NCI-H146 treated with DMSO at 0.1 percent for 48 hours (cell line): ENCODE data around the gene PCDHAC1.
"Not testable (repeated sequence)": the region's sequence is repeated elsewhere in the genome, so short reads cannot be mapped to it uniquely, and the experiment has no call there.

Experiments
- DNase-seq: peaks from one replicate; lab custom pipeline; 2025; ENCODE audit not compliant: unreplicated experiment; lab: John Stamatoyannopoulos, UW

PCDHAC1 gene

DNA sequence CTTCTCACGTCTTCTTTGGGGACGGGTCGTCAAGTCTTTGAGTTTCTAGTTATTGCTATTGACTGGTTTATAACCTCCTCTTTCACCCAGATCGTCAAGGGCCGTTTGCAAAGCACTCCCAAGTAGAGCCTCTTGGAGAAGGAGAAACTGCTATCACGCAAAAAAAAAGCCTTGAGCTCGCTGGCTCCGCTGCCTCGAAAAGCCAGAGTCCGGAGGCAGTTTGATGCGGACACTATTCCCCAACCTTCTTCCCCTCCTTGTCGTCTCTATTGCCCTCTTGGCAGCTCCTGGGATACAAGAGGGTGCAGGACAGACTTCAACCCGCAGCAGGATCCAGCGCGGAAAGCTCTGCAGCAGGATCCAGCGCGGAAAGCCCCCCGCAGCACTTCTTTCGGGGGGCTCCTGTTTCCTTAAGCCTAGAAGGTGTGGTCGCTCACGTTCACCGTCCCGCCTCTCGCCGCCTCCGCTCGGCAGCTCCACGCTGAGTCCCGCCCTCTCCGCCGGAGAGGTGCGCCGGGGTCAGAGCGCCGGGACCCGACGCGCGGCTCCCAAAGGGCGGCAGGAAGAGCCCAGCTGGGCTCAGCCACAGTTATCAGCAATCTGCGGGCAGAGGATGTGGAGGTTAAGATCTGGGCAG is at the start of gene PCDHAC1:
Gene PCDHAC1 (plus strand): TSS at position 494 of the 637 bp plus-strand sequence. CDS start 594 bp downstream, outside the sequence.
- DNase-seq: peak; percentile 67

DNA sequence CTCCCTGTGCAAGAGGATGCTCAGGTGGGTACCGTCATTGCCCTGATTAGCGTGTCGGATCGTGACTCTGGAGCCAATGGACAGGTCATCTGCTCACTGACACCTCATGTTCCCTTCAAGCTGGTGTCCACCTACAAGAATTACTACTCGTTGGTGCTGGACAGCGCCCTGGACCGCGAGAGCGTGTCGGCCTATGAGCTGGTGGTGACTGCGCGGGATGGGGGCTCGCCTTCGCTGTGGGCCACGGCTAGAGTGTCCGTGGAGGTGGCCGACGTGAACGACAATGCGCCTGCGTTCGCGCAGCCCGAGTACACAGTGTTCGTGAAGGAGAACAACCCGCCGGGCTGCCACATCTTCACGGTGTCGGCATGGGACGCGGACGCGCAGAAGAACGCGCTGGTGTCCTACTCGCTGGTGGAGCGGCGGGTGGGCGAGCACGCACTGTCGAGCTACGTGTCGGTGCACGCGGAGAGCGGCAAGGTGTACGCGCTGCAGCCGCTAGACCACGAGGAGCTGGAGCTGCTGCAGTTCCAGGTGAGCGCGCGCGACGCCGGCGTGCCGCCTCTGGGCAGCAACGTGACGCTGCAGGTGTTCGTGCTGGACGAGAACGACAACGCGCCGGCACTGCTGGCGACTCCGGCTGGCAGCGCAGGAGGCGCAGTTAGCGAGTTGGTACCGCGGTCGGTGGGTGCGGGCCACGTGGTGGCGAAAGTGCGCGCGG is 49.4 kb upstream of the PCDHAC1 start:
- not testable (repeated sequence) for DNase-seq

- DNase-seq: no peak
Measured at GRCh38 chr5:140877262-140877581, 48.9 kb upstream of the PCDHAC1 start.

DNA sequence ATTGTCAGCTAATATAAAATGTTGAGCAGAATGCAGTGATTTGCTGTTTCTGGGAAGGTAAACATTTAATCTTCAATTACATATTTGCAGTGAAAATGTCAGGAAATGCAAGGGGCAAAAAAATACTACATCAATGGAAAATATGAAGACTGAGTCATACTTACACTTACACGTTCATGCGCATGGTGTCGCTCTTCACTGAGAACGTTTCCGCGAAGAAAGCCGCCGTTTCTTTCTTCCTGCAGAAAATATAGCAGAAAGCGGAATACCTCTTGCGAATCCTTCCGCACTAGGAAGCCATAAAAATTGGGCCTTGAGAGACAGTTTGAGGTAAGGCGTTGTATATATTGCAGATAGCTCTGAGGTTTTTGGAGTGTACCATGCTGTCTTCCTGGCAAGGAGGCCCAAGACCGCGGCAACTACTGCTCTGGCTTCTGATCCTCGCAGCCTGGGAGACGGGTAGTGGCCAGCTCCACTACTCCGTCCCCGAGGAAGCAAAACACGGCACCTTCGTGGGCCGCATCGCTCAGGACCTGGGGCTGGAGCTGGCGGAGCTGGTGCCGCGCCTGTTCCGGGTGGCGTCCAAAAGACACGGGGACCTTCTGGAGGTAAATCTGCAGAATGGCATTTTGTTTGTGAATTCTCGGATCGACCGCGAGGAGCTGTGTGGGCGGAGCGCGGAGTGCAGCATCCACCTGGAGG is 44.1 kb upstream of the PCDHAC1 start, which contains the start of gene PCDHA13:
Gene PCDHA13 (plus strand): TSS at position 236 of the 702 bp plus-strand sequence. CDS start 145 bp downstream, at position 381.
- no peak for DNase-seq

GRCh38 chr5:140882591-140882899 is 43.6 kb upstream of the PCDHAC1 start:
- DNase-seq: no peak

- no peak for DNase-seq
Measured at GRCh38 chr5:140883373-140883772, 42.7 kb upstream of the PCDHAC1 start.

GRCh38 chr5:140883927-140884697 is 42.0 kb upstream of the PCDHAC1 start:
- DNase-seq: no peak

DNA sequence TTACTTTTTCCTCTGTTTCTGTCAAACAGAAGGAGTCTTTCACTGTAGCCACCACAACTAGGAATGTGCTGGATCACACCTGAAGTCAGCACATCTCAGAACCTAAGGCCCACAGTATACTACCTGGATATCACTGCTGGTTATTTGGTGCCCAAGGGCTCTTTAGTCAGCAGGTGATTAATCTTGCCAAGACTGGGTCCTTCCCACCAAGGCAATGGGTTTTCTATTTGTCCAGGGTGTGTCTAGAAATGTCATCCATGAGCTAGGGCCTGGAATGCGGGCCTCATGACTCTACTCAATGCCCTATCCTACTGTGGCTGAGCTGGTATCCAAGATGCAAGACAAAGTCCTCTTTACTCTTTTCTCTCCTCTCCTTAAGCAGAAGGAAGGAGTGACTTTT is 9.8 kb upstream of the PCDHAC1 start:
- no peak for DNase-seq

DNA sequence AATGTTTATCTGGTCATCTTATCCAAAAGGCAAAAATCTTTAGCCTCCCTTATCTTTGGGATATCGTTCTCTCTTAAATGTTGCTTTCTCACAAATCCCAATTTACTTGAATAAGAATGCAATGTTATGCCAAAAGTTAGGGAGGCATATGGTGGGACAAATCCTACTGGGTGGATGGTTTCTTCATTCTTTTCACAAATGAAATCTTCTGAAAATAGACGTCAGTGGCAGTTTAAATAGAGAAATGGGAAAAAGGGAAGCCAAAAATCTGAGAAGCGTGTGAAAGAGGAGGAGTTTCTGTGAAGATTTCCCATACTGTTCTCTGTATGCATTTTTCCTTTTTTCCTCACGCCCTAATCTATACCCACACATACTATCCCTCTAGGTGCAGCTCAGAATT is 2.5 kb upstream of the PCDHAC1 start:
- DNase-seq: no peak

DNA sequence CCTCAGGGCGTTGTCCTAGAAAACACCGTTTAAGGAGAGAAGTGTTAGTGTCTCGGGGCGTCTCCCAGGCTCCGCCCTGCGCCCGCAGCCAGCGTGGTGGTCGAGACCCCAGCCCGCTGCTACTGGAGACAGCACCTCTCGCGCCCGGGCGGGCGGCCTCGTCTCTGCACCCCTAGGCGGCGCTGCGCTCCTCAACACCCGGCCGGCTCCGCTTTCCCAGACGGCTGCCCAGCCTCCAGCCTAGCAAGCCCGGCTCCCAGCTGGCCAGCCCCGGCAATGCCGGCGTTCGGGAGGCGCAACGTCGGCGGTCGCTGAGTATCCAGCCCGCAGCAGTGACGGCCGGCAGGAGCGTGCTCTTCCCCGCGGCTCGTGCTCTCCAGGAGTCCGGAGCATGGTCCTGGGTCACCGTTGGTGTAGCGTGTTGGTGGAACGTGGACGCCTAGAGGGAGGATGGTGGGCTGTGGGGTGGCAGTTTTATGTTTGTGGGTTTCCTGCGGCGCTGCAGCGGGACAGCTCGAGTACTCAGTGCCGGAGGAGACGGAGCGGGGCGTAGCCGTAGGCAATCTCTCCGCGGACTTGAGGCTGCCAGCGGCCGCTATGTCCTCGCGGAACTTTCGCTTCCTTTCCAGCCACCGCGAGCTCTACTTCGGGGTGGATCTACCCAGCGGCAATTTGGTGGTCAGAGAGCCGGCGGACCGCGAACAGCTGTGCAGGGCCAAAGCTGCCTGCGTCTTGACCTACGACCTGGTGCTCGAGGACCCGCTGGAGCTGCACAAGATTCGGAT is 536 bp downstream of the PCDHAC1 start:
- peak; percentile 75 for DNase-seq

DNA sequence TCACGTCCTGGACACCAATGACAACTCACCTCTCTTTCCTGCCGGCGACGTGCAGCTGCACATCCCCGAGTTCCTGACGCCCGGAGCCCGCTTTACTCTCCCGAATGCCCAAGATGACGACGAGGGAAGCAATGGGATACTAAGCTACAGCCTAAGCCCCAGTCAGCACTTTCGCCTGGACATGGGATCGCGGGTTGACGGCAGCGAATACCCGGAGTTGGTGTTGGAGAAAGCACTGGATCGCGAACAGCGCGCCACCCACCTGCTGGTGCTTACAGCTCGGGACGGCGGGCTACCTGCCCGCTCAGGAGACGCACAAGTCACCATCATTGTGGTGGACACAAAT is 1.1 kb downstream of the PCDHAC1 start:
- no peak for DNase-seq

GRCh38 chr5:140934964-140935606 is 9.0 kb downstream of the PCDHAC1 start:
- DNase-seq: no peak

DNA sequence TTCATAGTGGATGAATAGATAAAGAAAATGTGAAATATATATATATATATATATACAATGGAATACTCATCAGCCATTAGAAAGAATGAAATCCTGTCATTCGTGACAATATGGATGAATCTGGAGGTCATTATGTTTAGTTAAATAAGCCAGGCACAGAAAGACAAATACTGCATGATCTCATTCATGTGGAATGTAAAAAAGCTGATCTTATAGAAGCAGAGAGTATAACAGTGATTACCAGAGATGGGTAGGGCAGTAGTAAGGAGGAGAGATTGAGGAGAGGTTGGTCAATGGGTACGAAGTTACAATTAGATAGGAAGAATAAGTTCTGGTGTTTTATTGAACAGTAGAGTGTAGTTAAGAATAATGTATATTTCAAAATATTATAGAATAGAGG is 20.5 kb downstream of the PCDHAC1 start:
- DNase-seq: no peak

- no peak for DNase-seq
Measured at GRCh38 chr5:140951636-140952035, 25.5 kb downstream of the PCDHAC1 start.

DNA sequence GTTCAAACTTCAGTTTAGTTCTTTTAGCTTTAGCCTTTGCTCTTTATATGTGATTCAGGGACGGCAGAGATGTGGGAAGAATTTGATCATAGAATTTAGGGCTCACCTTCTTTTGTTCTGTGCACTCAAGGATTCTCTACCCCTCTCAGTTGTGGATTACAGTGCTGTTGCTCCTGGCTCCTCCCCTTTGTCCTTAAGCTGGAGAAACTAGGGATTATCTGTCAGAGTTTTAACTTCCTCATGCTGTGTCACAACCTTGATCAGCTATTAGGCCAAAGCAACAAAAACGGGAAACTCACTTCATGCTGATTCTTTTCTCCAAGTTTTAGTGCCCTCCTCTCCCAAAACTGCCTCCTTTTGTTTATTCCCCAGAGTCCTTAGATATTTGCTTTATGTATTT is 27.1 kb downstream of the PCDHAC1 start:
- DNase-seq: no peak

DNA sequence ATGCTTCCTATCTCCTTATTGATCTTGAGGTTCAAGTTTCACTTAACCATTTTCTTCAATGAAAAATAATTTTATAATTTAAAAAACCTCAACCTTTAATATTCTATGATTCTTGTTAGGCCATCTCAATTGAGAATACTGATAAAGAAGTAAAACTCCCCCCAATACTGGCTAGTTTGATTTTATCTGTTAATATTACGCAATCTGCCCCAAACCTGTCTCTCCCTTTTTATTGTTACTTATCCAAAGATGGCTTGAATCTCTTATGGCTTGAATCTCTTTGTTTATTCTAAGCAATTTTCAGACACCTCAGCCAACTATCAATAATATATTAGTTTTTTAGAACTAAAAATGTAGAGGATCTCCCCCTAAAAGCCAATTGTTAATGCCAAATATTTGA is 36.1 kb downstream of the PCDHAC1 start:
- no peak for DNase-seq

DNA sequence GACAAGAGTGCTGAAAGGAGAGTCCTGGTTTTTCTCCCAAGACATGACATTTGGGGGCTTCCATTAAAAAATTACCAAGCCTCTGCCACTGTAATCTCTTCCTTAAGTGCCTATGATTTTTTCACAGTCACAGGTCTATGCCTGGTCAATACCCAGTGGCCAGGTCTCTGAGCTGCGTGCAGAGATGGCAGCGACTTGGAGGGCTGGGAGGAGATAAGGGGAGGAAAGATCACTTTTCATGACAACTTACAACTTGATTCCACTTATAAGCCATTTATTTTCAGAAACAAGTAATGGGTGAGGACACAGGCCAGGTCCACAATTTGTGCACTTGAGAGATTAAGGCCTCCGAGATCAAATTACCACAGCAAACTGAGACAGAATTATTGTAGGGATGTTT is 38.3 kb downstream of the PCDHAC1 start:
- DNase-seq: no peak

GRCh38 chr5:140965905-140966292 is 39.8 kb downstream of the PCDHAC1 start:
- no peak for DNase-seq

- DNase-seq: peak; percentile 68
Measured at GRCh38 chr5:140966293-140967225, 40.5 kb downstream of the PCDHAC1 start, which contains the start of gene PCDHAC2. Gene PCDHAC2 (plus strand): TSS chr5:140966476. CDS start chr5:140966767, 291 bp downstream.
